RPMI7951 (cell line): ENCODE data around the gene OR6Q1. TPM values are rescaled to one million over a fixed set of nuclear protein-coding genes. Genes with fewer than 3 reads are reported as not detected.
"Not testable (repeated sequence)": the region's sequence is repeated elsewhere in the genome, so short reads cannot be mapped to it uniquely, and the experiment has no call there.

Experiments used
- DNase-seq: peaks from one replicate; pipeline ENCODE4 v3.0.0-alpha.2; 2012; ENCODE audit warnings: low read depth
- total RNA-seq: library from RNA; depleted of rRNA; stranded (reverse); fragments of >200 nt; shearing (Covaris generic); gene quantifications from 2 replicates; pipeline ENCODE4 v1.2.3, GENCODE V29; 2014; rRNA removed

Gene OR6Q1
- total RNA-seq, result not detected in 2 replicates

GRCh38 chr11:58030653-58031052 lies at the start of gene OR6Q1:
TSS of gene OR6Q1 (plus strand) at chr11:58030953. CDS start at chr11:58030953, 0 bp downstream.
- DNase-seq, result no peak

GRCh38 chr11:57981536-57981935 lies 49.2 kb upstream of the OR6Q1 start:
- no peak for DNase-seq

GRCh38 chr11:57982776-57983175 lies 48.0 kb upstream of the OR6Q1 start:
- DNase-seq, result no peak

- DNase-seq, result no peak
Observed at GRCh38 chr11:57983191-57983590, 47.6 kb upstream of the OR6Q1 start.

GRCh38 chr11:57999523-57999922 lies 31.2 kb upstream of the OR6Q1 start:
- DNase-seq, result not testable (repeated sequence)

GRCh38 chr11:58000021-58000420 lies 30.7 kb upstream of the OR6Q1 start:
- not testable (repeated sequence) for DNase-seq

GRCh38 chr11:58000699-58001098 lies 30.1 kb upstream of the OR6Q1 start:
- DNase-seq, result no peak

GRCh38 chr11:58003036-58003435 lies 27.7 kb upstream of the OR6Q1 start:
- DNase-seq, result no peak

GRCh38 chr11:58003591-58003990 lies 27.2 kb upstream of the OR6Q1 start:
- no peak for DNase-seq

GRCh38 chr11:58004664-58005063 lies 26.1 kb upstream of the OR6Q1 start:
- no peak for DNase-seq

GRCh38 chr11:58006940-58007339 lies 23.8 kb upstream of the OR6Q1 start:
- peak; percentile 82 for DNase-seq

GRCh38 chr11:58011771-58012170 lies 19.0 kb upstream of the OR6Q1 start:
- DNase-seq, result no peak

- no peak for DNase-seq
Observed at GRCh38 chr11:58023435-58023931, 7.3 kb upstream of the OR6Q1 start, which contains the start of gene OR9Q1. TSS of gene OR9Q1 (plus strand) at chr11:58023881. CDS start at chr11:58179445, 155,564 bp downstream.

- DNase-seq, result peak; percentile 96
Observed at GRCh38 chr11:58024601-58025091, 6.1 kb upstream of the OR6Q1 start.

- peak; percentile 54 for DNase-seq
Observed at GRCh38 chr11:58027341-58027740, 3.4 kb upstream of the OR6Q1 start.

GRCh38 chr11:58028687-58029411 lies 1.9 kb upstream of the OR6Q1 start:
- DNase-seq, result no peak

- no peak for DNase-seq
Observed at GRCh38 chr11:58034471-58034870, 3.7 kb downstream of the OR6Q1 start.

GRCh38 chr11:58039589-58039988 lies 8.8 kb downstream of the OR6Q1 start:
- no peak for DNase-seq

GRCh38 chr11:58043379-58043778 lies 12.6 kb downstream of the OR6Q1 start:
- DNase-seq, result no peak

- no peak for DNase-seq
Observed at GRCh38 chr11:58046231-58046630, 15.5 kb downstream of the OR6Q1 start.

- DNase-seq, result no peak
Observed at GRCh38 chr11:58047818-58048217, 17.1 kb downstream of the OR6Q1 start.

GRCh38 chr11:58055806-58056401 lies 25.2 kb downstream of the OR6Q1 start:
- no peak for DNase-seq

- no peak for DNase-seq
Observed at GRCh38 chr11:58057481-58057880, 26.7 kb downstream of the OR6Q1 start.
